ENCODE data around the gene CD44.
A peak's percentile ranks its signal among the peaks of the same experiment; 100 is the strongest.

Gene CD44

GRCh38 chr11:35276396-35277145, 137.6 kb downstream of the CD44 start:
- H3K27ac ChIP-seq: peak overlapping the region; percentile 79
- peak; percentile 99 for DNase-seq (ENCODE audit: low read depth, low spot score)

GRCh38 chr11:35277827-35278226, 138.9 kb downstream of the CD44 start:
- H3K27ac ChIP-seq: no peak overlapping the region

GRCh38 chr11:35280727-35281126, 141.8 kb downstream of the CD44 start:
- no peak for DNase-seq (ENCODE audit: low read depth, low spot score)
- no peak overlapping the region for H3K27ac ChIP-seq

More at GRCh38 chr11:35277827-35278226, 138.9 kb downstream of the CD44 start:
- no peak for DNase-seq (ENCODE audit: low read depth, low spot score)

GRCh38 chr11:35281169-35281688, 142.3 kb downstream of the CD44 start:
- H3K27ac ChIP-seq: no peak overlapping the region
- DNase-seq (ENCODE audit: low read depth, low spot score): no peak
